Measurements from ENCODE around the gene NDFIP2.

NDFIP2 gene

DNA sequence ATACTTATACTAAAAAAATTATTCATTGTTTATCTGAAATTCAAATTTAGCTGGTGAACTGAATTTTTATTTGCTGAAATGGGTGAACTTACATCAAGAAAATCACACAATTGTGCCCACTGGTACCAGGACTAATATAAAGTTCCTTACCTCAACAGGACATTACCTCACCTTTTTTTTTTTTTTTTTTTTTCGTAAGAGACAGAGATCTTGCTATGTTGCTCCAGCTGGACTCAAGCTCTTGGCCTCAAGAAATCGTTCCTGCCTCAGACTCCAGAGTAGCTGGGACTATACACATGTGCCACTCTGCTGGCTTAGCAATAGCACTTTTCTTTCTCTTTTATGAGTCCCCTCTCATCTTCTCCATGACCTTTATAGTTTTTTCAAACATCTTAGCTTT lies 22.5 kb upstream of the NDFIP2 start:
- peak; percentile 38; the same call in 2 of the 3 replicates for ATAC-seq
- TF ChIP-seq ZNF70 (CRISPR knock-in tag; IDR thresholded peaks at IDR 0.05): no peak

DNA sequence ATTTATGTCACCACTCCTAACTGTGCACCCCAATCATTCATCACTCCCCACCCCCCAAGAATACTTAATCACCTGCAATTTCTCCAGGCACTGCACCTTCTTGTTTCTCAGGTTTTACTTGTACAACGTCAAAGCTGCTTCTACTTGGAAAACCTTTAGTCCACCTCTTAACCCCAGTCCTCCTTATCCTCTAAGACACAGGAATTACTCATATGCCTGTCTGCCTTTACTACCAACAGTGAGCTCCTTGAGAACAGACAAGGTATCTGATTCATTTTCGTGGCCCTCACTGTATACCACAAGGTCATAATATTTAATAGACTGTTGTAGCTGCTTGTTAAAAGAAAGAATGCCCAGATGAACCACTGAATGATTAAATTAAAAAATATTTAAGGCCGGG lies 21.0 kb upstream of the NDFIP2 start:
- TF ChIP-seq ISL1 (CRISPR knock-in tag; IDR thresholded peaks at IDR 0.05): no peak
- TF ChIP-seq, protein P1, sequence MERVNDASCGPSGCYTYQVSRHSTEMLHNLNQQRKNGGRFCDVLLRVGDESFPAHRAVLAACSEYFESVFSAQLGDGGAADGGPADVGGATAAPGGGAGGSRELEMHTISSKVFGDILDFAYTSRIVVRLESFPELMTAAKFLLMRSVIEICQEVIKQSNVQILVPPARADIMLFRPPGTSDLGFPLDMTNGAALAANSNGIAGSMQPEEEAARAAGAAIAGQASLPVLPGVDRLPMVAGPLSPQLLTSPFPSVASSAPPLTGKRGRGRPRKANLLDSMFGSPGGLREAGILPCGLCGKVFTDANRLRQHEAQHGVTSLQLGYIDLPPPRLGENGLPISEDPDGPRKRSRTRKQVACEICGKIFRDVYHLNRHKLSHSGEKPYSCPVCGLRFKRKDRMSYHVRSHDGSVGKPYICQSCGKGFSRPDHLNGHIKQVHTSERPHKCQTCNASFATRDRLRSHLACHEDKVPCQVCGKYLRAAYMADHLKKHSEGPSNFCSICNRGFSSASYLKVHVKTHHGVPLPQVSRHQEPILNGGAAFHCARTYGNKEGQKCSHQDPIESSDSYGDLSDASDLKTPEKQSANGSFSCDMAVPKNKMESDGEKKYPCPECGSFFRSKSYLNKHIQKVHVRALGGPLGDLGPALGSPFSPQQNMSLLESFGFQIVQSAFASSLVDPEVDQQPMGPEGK (CRISPR knock-in tag; IDR thresholded peaks at IDR 0.05; ENCODE audit: borderline replicate concordance): no peak
- no peak for TF ChIP-seq ZC3H10 (CRISPR knock-in tag; IDR thresholded peaks at IDR 0.05)
- no peak for TF ChIP-seq ZNF8 (CRISPR knock-in tag; IDR thresholded peaks at IDR 0.05)
- no peak for TF ChIP-seq OSR1 (CRISPR knock-in tag; IDR thresholded peaks at IDR 0.05)
- no peak for TF ChIP-seq SNAI2 (CRISPR knock-in tag; IDR thresholded peaks at IDR 0.05)
- no peak for TF ChIP-seq RARB (CRISPR knock-in tag; IDR thresholded peaks at IDR 0.05)
- no peak for TF ChIP-seq ZFP30 (CRISPR knock-in tag; IDR thresholded peaks at IDR 0.05)
- TF ChIP-seq, protein P2, sequence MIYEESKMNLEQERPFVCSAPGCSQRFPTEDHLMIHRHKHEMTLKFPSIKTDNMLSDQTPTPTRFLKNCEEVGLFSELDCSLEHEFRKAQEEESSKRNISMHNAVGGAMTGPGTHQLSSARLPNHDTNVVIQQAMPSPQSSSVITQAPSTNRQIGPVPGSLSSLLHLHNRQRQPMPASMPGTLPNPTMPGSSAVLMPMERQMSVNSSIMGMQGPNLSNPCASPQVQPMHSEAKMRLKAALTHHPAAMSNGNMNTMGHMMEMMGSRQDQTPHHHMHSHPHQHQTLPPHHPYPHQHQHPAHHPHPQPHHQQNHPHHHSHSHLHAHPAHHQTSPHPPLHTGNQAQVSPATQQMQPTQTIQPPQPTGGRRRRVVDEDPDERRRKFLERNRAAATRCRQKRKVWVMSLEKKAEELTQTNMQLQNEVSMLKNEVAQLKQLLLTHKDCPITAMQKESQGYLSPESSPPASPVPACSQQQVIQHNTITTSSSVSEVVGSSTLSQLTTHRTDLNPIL (CRISPR knock-in tag; IDR thresholded peaks at IDR 0.05; ENCODE audit: low read depth): no peak
- TF ChIP-seq, protein P3, sequence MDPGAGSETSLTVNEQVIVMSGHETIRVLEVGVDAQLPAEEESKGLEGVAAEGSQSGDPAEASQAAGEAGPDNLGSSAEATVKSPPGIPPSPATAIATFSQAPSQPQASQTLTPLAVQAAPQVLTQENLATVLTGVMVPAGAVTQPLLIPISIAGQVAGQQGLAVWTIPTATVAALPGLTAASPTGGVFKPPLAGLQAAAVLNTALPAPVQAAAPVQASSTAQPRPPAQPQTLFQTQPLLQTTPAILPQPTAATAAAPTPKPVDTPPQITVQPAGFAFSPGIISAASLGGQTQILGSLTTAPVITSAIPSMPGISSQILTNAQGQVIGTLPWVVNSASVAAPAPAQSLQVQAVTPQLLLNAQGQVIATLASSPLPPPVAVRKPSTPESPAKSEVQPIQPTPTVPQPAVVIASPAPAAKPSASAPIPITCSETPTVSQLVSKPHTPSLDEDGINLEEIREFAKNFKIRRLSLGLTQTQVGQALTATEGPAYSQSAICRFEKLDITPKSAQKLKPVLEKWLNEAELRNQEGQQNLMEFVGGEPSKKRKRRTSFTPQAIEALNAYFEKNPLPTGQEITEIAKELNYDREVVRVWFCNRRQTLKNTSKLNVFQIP (CRISPR knock-in tag; IDR thresholded peaks at IDR 0.05; ENCODE audit: borderline replicate concordance, low read depth): no peak
- no peak for TF ChIP-seq ARNTL (CRISPR knock-in tag; IDR thresholded peaks at IDR 0.05; ENCODE audit: borderline replicate concordance, low read depth)
- TF ChIP-seq TOX (CRISPR knock-in tag; IDR thresholded peaks at IDR 0.05; ENCODE audit: borderline replicate concordance): no peak
- no peak for ATAC-seq

DNA sequence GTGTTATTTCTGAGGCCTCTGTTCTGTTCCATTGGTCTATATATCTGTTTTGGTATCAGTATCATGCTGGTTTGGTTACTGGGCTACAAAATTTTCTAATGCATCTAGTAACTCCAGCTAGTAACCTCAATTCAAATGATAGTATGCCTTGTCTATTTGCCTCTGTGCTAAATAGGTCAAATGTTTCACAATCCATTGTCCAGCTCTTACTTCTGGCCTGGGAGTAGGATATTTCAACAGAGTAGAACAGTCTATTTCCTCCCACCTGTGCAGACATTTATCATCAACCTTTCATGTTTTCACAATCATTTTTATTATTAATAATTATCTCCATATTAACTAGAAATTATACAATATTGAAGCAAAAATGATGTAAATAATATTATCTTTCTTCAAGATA lies 18.1 kb upstream of the NDFIP2 start:
- no peak for TF ChIP-seq TCF4 (CRISPR knock-in tag; IDR thresholded peaks at IDR 0.05; ENCODE audit: borderline replicate concordance)
- no peak for TF ChIP-seq CSDC2 (CRISPR knock-in tag; IDR thresholded peaks at IDR 0.05)
- TF ChIP-seq, protein P1 (CRISPR knock-in tag; IDR thresholded peaks at IDR 0.05; ENCODE audit: borderline replicate concordance): no peak
- no peak for TF ChIP-seq ISL1 (CRISPR knock-in tag; IDR thresholded peaks at IDR 0.05)
- TF ChIP-seq, protein P4, sequence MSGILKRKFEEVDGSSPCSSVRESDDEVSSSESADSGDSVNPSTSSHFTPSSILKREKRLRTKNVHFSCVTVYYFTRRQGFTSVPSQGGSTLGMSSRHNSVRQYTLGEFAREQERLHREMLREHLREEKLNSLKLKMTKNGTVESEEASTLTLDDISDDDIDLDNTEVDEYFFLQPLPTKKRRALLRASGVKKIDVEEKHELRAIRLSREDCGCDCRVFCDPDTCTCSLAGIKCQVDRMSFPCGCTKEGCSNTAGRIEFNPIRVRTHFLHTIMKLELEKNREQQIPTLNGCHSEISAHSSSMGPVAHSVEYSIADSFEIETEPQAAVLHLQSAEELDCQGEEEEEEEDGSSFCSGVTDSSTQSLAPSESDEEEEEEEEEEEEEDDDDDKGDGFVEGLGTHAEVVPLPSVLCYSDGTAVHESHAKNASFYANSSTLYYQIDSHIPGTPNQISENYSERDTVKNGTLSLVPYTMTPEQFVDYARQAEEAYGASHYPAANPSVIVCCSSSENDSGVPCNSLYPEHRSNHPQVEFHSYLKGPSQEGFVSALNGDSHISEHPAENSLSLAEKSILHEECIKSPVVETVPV (CRISPR knock-in tag; IDR thresholded peaks at IDR 0.05): no peak
- no peak for TF ChIP-seq RARB (CRISPR knock-in tag; IDR thresholded peaks at IDR 0.05)
- TF ChIP-seq ZNF565 (CRISPR knock-in tag; conservative IDR thresholded peaks at IDR 0.05; ENCODE audit: low read depth): no peak
- TF ChIP-seq ZC3H10 (CRISPR knock-in tag; IDR thresholded peaks at IDR 0.05): no peak
- TF ChIP-seq, protein P5, sequence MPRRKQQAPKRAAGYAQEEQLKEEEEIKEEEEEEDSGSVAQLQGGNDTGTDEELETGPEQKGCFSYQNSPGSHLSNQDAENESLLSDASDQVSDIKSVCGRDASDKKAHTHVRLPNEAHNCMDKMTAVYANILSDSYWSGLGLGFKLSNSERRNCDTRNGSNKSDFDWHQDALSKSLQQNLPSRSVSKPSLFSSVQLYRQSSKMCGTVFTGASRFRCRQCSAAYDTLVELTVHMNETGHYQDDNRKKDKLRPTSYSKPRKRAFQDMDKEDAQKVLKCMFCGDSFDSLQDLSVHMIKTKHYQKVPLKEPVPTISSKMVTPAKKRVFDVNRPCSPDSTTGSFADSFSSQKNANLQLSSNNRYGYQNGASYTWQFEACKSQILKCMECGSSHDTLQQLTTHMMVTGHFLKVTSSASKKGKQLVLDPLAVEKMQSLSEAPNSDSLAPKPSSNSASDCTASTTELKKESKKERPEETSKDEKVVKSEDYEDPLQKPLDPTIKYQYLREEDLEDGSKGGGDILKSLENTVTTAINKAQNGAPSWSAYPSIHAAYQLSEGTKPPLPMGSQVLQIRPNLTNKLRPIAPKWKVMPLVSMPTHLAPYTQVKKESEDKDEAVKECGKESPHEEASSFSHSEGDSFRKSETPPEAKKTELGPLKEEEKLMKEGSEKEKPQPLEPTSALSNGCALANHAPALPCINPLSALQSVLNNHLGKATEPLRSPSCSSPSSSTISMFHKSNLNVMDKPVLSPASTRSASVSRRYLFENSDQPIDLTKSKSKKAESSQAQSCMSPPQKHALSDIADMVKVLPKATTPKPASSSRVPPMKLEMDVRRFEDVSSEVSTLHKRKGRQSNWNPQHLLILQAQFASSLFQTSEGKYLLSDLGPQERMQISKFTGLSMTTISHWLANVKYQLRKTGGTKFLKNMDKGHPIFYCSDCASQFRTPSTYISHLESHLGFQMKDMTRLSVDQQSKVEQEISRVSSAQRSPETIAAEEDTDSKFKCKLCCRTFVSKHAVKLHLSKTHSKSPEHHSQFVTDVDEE (CRISPR knock-in tag; IDR thresholded peaks at IDR 0.05): no peak
- no peak for TF ChIP-seq ZFP3 (CRISPR knock-in tag; IDR thresholded peaks at IDR 0.05)
- TF ChIP-seq ARNTL (CRISPR knock-in tag; IDR thresholded peaks at IDR 0.05; ENCODE audit: borderline replicate concordance, low read depth): no peak
- TF ChIP-seq ZNF8 (CRISPR knock-in tag; IDR thresholded peaks at IDR 0.05): no peak
- TF ChIP-seq PPARA (CRISPR knock-in tag; IDR thresholded peaks at IDR 0.05; ENCODE audit: borderline replicate concordance): no peak
- no peak for ATAC-seq
